B cell (primary cell): Measurements from ENCODE around the gene RPTOR.

Experiments
- EZH2 ChIP-seq: IDR thresholded peaks from 2 replicates; pipeline ENCODE4 v1.6.1; 2012; ENCODE audit warnings: borderline replicate concordance, low read depth, mild to moderate bottlenecking, moderate library complexity, low read length; ENCODE audit not compliant: insufficient read depth, poor library complexity, severe bottlenecking
- TF ChIP-seq, protein P1 (sequence below): fragments of 200-600 bp; IDR thresholded peaks from one replicate; pipeline ENCODE4 v1.8.0; 2022; ENCODE audit warnings: antibody characterized with exemption, mild to moderate bottlenecking

DNA sequence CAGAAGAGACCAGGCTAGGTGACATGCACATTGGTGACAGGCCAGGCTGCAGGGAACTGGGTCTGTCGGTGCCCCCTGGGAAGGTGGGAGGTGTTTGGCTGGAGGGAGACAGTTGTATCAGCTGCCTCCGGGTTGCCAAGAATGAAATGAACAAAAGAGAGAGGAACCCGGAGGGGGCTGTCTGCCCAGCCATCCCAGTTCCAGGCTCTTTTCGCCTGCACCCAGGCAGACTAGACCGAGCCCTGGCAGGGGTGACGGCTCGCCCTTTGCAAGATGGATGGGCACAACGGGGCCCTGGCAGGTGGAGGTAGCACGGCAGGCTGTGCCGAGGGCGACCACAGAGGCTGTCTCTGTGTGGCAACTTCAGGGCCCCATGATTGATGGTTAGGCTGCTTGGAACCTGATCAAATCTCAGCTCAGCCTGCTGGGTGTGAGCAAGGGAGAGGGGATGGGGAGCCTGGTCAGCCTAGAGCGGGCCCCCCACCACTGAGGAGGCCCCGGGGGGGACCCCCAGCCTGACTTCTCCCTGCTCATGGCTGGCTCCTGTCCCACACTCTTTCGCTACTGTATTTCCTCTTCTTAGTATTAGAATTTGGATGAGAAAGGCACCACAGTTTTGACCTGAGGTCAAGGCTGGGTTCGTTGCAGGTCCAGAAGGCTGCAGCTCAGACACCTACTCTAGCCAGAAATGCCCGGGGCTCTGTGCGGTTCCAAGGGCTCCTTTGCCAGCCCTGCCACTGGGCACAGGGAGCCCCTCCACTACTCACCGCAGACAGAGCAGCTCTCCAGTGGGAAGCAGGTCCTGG lies 328.1 kb downstream of the RPTOR start:
- TF ChIP-seq, protein P1, sequence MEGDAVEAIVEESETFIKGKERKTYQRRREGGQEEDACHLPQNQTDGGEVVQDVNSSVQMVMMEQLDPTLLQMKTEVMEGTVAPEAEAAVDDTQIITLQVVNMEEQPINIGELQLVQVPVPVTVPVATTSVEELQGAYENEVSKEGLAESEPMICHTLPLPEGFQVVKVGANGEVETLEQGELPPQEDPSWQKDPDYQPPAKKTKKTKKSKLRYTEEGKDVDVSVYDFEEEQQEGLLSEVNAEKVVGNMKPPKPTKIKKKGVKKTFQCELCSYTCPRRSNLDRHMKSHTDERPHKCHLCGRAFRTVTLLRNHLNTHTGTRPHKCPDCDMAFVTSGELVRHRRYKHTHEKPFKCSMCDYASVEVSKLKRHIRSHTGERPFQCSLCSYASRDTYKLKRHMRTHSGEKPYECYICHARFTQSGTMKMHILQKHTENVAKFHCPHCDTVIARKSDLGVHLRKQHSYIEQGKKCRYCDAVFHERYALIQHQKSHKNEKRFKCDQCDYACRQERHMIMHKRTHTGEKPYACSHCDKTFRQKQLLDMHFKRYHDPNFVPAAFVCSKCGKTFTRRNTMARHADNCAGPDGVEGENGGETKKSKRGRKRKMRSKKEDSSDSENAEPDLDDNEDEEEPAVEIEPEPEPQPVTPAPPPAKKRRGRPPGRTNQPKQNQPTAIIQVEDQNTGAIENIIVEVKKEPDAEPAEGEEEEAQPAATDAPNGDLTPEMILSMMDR: no peak
- TF ChIP-seq EZH2: no peak
